ENCODE results near the gene SRGAP3. TPM values are rescaled to one million over a fixed set of nuclear protein-coding genes. Genes with fewer than 3 reads are reported as not detected.

Gene SRGAP3
- total RNA-seq, 4 donors from 2014 or later = 2.0 to 6.9 (median 4.8) TPM

DNA sequence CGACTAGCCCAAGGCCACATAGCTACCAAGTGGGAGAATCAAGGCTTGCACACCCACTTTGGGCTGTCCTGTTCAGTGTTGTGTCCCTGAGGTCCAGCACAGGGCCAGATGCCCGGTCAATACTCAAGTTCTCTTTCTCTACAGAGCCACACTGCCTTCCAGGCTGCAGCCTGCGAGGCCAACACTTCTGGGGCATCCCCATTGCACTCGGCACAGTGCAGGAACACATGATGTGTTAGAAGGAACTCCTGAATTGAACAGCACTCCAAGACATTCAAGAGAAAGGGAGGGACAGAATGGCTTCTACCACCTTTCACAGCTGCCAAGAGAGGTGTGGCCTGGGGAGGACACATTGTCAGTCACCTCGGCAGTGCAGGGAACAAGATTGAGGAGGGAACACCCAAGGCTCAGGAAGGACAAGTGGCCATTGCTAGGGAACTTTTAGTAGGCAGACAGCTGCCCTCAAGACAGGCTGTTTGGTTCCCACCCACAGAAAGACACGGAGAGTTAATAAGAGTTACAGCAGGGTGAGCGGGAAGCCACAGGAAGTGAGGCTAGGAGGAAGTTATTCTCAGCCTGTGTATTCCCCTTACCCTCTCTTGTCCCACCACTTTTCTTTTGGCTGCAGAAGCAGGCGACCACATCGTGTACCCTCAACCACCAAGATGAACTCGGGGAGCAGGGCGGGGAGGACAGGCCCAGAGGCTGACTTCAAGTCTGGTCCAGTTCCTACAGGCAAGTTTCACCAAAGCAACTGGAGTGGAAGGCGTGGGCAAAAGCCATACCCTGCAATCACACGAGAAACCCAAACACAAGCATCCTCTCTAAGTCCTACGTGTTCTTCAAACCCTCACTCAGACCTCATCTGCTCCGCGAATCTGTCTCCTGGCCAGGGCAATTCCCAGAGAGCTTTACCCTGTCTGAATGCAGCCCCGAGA is 69.4 kb downstream of the SRGAP3 start:
- H3K4me3 ChIP-seq = no peak overlapping the region

GRCh38 chr3:9178697-9179096 is 70.7 kb downstream of the SRGAP3 start:
- WGBS, 2 donors (ENCODE audit: low coverage in 1 of 2) = 86 to 89% methylated on average over 1 to 6 of the region's 6 CpGs
- Histone ChIP-seq H3K36me3 (no peaks in the 10 kb centered on the region), H3K4me1 (peaks cover 0 to 11% (median 0%) of the 10 kb centered on the region in 3 donors), H3K27me3 (no peaks in the 10 kb centered on the region), H3K9me3 (no peaks in the 10 kb centered on the region), H3K4me3 (no peak overlapping the region), H3K27ac (no peak overlapping the region)
- no peak for ATAC-seq
- TF ChIP-seq CTCF (IDR thresholded peaks at IDR 0.05) (no peak), EP300 (IDR thresholded peaks at IDR 0.05) (no peak), POLR2AphosphoS5 (IDR thresholded peaks at IDR 0.05) (no peak), POLR2A (IDR thresholded peaks at IDR 0.05) (no peak)

More for the DNA sequence above, 69.4 kb downstream of the SRGAP3 start:
- TF ChIP-seq CTCF (IDR thresholded peaks at IDR 0.05) (no peak), EP300 (IDR thresholded peaks at IDR 0.05) (no peak), POLR2A (IDR thresholded peaks at IDR 0.05) (no peak), POLR2AphosphoS5 (IDR thresholded peaks at IDR 0.05) (no peak)
- Histone ChIP-seq H3K27ac (no peak overlapping the region), H3K36me3 (no peaks in the 10 kb centered on the region), H3K27me3 (no peaks in the 10 kb centered on the region), H3K9me3 (no peaks in the 10 kb centered on the region), H3K4me1 (peaks cover 0 to 15% (median 0%) of the 10 kb centered on the region in 3 donors)
- peak; percentile 16 for ATAC-seq
- 65 to 80% methylated on average over 3 to 7 of the region's 17 CpGs for WGBS, 2 donors (ENCODE audit: low coverage in 1 of 2)

- TF ChIP-seq EP300 (IDR thresholded peaks at IDR 0.05) (no peak), CTCF (IDR thresholded peaks at IDR 0.05) (no peak), POLR2A (IDR thresholded peaks at IDR 0.05) (no peak), POLR2AphosphoS5 (IDR thresholded peaks at IDR 0.05) (no peak)
- 80 to 83% methylated on average over 2 to 4 of the region's 5 CpGs for WGBS, 2 donors (ENCODE audit: low coverage in 1 of 2)
- ATAC-seq = no peak
These were observed 74.0 kb downstream of the SRGAP3 start for GRCh38 chr3:9175421-9175820.

DNA sequence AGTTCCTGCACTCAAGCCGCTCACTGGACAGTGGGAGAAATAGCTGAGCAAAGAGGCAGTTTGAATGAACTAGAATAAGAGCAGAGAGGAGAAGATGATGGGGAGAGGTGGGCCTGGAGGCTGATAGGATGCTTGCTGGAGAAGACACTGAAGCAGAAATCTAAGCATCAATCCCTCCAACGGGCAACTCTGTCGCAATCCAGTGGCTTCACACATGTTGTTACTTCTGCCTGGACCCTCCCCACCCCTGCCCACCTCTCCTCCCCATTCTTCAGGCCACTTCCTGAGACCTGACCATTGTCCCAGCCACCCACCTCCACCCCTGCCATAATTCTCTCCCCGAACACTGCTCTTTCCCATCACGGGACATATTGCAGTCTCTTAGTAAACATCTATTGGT is 76.0 kb downstream of the SRGAP3 start:
- H3K9me3 ChIP-seq = no peaks in the 10 kb centered on the region
- WGBS, 2 donors (ENCODE audit: low coverage in 1 of 2) = 75 to 79% methylated on average over 4 to 5 of the region's 5 CpGs
- no peak overlapping the region for H3K27ac ChIP-seq
- TF ChIP-seq CTCF (IDR thresholded peaks at IDR 0.05) = no peak
- TF ChIP-seq POLR2A (IDR thresholded peaks at IDR 0.05) = no peak
- no peak for TF ChIP-seq POLR2AphosphoS5 (IDR thresholded peaks at IDR 0.05)
- TF ChIP-seq EP300 (IDR thresholded peaks at IDR 0.05) = no peak
- H3K4me1 ChIP-seq = no peaks in the 10 kb centered on the region
- H3K4me3 ChIP-seq = no peak overlapping the region
- ATAC-seq = no peak
- H3K27me3 ChIP-seq = no peaks in the 10 kb centered on the region
- no peaks in the 10 kb centered on the region for H3K36me3 ChIP-seq

More at GRCh38 chr3:9175421-9175820, 74.0 kb downstream of the SRGAP3 start:
- H3K4me3 ChIP-seq = no peak overlapping the region
- no peaks in the 10 kb centered on the region for H3K36me3 ChIP-seq
- H3K27me3 ChIP-seq = no peaks in the 10 kb centered on the region
- H3K4me1 ChIP-seq = no peaks in the 10 kb centered on the region
- no peaks in the 10 kb centered on the region for H3K9me3 ChIP-seq
- no peak overlapping the region for H3K27ac ChIP-seq

Data from gastroesophageal sphincter (tissue), 4 donors.